ENCODE measurements around the gene NHSL1. TPM values are rescaled to one million over a fixed set of nuclear protein-coding genes. Genes with fewer than 3 reads are reported as not detected.

Gene NHSL1
- total RNA-seq (2022; extraction: Qiagen RNA extraction), result 3.0 to 4.8 TPM (median 3.4 TPM) in 5 replicates

GRCh38 chr6:138499303-138500018, at the start of gene NHSL1:
NHSL1 (minus strand) TSS chr6:138499494; CDS start chr6:138499290, 204 bp downstream.

GRCh38 chr6:138403801-138404665, 95.3 kb downstream of the NHSL1 start, which contains the start of gene HEBP2:
HEBP2 (plus strand) TSS chr6:138404223; CDS start chr6:138404496, 273 bp downstream.

GRCh38 chr6:138377844-138378243, 121.5 kb downstream of the NHSL1 start, which contains the start of gene SMIM28:
SMIM28 (plus strand) TSS chr6:138377905; CDS start chr6:138378073, 168 bp downstream.

Other genes with a start within 250 kb of the NHSL1 start
- gene SMIM28, start 121.6 kb downstream of the NHSL1 start, total RNA-seq (2022; extraction: Qiagen RNA extraction), result not detected in 5 replicates
- 15.6 to 37.0 TPM (median 33.3 TPM) in 5 replicates for gene HEBP2, start 95.3 kb downstream of the NHSL1 start, total RNA-seq (2022; extraction: Qiagen RNA extraction)

All from A549 treated with Hydrocortisone at 1 μM for 4 hours (cell line).